Ureter (tissue), 1 donor: ENCODE measurements around the gene IFT80. TPM values are rescaled to one million over a fixed set of nuclear protein-coding genes. Genes with fewer than 3 reads are reported as not detected.

Source experiments
- DNase-seq: peaks from one replicate; pipeline ENCODE4 v3.0.0-alpha.2; 2020; ENCODE audit warnings: low spot score
- total RNA-seq: library from RNA; stranded (reverse); gene quantifications from one replicate; pipeline ENCODE4 v1.2.4, GENCODE V29; 2023
- donor health status: DM: yes; HTN: yes; CAD: no.

Gene IFT80
- total RNA-seq, 1 donor from 2014 or later = 39.6 TPM

GRCh38 chr3:160400702-160401150, 1.7 kb upstream of the IFT80 start:
- peak; percentile 44 for DNase-seq

DNA sequence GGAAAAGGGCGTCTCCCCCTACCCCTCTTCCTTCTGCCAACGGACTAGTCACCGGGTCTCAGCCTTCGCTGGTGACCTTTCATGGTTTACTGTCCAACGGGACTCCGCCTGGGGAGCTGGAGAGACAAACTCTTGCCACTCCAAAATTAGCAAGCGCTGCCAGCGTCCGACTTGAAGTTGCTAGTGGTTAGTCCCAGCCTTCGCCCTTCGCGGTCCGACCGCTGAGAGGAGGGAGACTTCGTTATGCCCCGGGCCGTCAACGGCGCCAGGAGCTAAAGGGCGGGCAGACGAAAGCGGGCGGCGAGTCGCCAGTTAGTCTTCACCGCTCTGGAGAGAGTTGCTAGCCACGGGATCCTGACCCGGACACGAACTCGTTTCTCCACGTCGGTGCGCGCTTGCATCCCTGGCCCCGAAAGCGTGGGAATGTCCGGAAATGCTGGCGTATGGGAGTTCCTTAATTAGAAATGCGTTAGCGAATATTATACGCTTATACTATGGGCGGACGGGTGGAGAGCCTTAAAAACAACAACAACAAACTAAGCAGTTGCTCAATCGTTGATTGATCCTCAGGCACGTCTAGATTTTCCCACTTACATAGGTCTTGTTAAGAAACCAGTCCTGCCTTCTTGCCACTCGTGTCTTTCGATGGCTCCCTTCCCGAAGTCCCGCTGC, 1.1 kb upstream of the IFT80 start:
- peak; percentile 52 for DNase-seq

DNA sequence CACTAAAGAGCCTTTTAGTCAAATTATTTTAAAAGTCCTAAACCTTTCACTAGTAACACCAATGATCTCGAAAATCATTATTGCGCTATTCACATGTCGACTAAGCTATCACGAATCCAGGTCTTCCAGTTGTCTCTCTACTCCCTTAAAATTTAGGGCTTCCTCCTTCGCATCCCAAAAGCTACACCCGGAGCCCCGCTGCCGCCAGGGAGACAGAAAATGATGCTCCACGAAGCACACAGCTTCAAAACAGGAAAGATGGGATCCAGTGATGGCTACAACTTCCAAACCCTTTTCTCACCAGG, 253 bp downstream of the IFT80 start:
- DNase-seq = no peak

DNA sequence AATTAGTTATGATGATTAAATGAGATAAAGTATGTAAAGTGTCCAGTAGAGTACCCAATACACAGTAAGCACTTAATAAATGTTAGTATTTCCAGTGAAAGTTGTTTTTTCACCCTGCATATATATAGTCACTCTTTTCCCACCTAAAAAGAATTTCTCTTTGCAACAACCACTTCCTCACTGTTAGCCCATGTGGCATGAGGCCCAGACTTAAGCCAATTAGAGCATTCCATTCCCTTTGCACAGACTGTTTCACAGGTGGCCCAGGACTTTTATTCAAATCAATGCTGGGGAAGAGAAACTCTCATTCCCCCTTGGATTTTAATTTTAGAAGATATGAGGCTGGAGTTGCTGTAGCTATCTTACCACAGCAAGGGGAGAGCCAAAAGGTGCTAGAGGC, 3.7 kb downstream of the IFT80 start:
- no peak for DNase-seq

DNA sequence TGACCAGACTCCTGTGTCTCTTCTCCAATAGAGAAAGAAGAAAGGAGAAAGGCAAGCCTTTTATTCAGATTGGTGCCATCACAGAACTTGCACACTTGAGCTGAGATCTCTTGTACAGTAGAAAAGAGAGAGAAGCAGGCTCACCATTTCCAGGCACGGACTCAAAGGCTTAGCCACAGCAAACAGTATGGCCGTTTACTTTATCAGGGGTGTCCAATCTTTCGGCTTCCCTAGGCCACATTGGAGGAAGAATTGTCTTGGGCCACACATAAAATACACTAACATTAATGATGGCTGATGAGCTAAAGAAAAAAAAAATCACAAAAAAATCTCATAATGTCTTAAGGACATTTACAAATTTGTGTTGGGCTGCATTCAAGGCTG, 5.0 kb downstream of the IFT80 start:
- DNase-seq = no peak

- no peak for DNase-seq
Observed at GRCh38 chr3:160393346-160394008, 5.5 kb downstream of the IFT80 start.

DNA sequence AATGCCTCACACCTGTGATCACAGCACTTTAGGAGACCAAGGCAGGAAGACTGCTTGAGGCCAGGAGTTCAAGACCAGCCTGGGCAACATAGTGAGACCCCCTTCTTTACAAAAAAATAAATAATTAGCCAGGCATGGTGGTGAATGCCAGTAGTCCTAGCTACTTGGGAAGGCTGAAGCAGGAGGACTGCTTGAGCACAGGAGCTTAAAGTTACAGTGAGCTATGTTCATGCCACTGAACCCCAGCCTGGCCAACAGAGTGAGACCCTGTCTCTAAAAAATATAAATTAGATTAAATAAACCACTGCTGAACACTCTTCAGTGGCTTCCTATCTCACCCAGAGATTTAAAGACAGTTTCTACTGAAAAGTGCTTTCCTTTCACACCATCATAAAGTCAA, 6.2 kb downstream of the IFT80 start:
- no peak for DNase-seq

DNA sequence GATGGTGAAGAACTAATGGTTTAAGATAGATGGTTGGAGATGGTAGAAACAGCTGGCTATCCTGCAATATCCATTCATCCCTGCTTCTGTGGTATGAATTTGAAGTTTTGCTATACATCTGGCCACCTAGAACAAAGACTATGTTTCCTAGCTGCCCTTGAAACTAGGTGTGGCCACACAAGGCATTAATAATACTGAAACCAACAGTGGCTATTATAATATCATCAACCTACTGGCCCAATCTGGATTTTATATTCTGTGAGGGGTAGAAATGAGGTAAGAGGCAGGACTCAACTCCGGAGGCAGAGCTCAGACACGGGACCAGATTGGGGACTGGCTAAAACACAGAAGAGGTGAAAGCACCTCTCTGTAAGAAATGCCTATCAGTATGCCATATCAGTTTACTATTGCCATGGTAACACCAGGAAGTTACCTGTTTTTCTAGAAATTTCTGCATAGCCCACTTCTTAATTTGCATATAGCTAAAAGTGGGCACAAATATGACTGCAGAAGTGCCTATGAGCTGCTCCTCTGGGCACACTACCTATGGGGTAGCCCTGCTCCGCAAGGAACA, 8.4 kb downstream of the IFT80 start:
- no peak for DNase-seq

DNA sequence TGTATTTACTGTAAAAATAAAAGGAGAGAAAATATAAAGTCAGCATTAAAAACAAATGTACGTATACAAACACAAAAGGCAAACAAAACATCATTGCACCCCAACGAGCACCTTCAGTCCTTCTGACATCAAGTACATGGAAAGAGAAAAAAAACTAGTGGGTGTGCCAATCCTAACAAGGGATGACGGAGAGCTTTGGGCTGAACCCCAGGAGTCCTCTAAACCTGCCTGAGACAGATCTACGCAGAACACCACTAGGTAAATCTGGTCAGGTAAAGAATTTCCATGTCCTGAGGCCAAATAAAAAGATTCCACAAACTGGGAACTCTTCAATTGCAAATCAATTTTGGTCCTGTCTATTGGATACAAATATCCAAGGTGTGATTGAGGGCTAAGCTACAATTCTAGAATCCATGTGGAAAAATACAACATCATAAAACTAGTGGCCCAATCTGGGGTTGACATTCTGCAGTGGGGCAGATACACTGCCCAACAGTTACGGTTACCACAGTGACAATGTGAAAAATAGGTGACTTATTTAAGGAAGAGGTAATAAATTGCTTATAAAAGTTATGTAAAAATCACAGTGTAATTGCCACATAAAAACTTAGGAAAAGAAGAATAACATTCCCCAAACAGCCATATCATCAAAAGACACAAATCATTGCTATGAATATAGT, 14.2 kb downstream of the IFT80 start:
- no peak for DNase-seq

GRCh38 chr3:160381470-160381869, 17.6 kb downstream of the IFT80 start:
- no peak for DNase-seq

- no peak for DNase-seq
Observed at GRCh38 chr3:160379628-160380214, 19.3 kb downstream of the IFT80 start.

DNA sequence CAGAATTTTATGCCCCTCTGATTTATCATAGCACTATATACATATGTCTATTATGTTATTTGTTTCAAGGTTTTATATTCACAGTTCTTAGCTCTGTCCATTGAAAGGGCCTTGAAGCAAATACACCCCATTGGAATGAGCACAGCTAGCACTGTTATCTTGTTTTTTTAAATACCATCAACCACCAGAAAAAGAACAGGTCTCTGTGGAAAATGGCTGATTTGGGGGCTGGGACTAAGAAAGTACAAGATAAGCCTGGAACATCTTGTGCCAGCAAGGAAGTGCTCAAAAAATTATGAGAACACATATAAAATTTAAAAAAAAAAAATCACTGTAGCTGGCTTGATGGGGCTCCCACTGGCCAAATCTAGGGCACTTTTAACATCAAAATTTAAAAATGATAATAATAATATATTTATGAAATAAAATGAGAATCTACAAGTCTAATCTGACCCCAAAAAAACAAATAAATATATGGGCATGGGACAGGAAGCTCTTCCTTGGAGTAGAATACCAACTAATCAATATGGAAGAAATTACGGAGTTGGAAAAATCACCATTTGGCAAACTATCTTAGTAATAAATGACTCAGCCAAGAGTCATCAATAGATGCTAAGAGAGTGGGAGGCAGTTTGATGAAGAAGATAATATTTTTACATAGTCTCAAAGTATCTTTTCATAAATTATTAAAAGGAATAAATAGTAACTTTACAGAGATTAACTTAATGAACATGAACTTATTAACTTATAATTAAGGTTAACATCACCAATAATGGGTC, 20.5 kb downstream of the IFT80 start:
- DNase-seq = no peak

- DNase-seq = no peak
Observed at GRCh38 chr3:160376681-160377080, 22.3 kb downstream of the IFT80 start.

DNA sequence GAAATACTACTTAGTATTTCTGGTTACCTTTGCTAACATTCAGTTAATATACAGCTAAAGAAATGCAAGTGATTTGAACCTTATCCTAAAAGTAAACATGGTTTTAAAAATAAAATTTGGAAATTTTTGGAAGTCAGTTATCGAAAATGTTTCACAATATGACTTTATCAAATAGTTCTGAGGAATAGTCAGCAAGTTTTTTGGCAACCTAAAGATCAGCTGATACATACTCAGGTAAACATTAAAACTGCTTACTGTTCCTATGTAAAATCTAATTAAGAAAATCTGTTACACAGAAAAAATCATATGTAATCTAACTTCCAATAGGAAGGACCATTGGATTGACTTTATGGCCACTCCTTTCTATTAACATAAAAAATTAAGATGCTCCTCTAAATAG, 24.1 kb downstream of the IFT80 start:
- DNase-seq = no peak

GRCh38 chr3:160374472-160374871, 24.6 kb downstream of the IFT80 start:
- no peak for DNase-seq

GRCh38 chr3:160373655-160374054, 25.4 kb downstream of the IFT80 start:
- DNase-seq = no peak

DNA sequence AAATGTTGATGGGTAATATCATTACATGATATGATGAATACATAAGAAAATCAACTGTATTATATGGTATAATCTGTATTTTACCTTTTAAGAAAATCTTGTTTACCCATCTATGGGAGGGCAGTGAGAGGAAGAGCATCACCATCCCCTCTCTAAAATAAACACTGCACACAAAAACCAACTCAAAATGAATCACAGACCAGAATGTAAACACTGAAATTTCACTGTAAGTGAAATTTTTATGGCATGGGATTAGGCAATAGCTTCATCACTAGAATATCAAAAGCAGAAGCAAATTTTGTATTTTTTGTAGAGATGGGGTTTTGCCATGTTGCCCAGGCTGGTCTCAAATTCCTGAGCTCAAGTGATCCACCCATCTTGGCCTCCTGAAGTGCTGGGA, 26.2 kb downstream of the IFT80 start:
- no peak for DNase-seq

- no peak for DNase-seq
Observed at GRCh38 chr3:160370987-160371857, 27.8 kb downstream of the IFT80 start.

GRCh38 chr3:160369784-160370183, 29.2 kb downstream of the IFT80 start:
- DNase-seq = no peak

DNA sequence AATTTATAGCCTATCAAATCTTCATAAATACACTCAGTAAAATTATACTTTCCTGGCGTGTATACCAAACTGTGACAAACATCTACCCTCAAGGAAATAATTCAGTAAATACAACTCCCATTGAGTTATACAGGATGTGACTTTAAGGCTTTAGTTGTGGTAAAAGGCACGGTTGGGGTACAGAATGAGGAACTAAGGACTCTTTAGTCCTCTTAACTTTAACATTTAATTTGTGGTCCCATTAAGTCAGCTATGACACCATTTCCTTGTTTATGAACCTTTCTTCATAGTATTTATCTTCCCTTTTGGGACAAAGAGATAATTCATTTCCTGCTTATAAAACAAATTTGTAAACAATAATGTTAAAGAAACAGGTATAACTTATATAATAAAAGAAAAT, 30.2 kb downstream of the IFT80 start:
- no peak for DNase-seq
